GM12878 (cell line): ENCODE data around the gene EPHB2.

Experiments
- CTCF ChIP-seq, 3 experiments: IDR thresholded peaks in 2 of 3; conservative IDR thresholded peaks in 1 of 3; 2 replicates each; pipeline ENCODE4 v1.5.1; 2011; ENCODE audit warnings: low read depth in 3 of 3, low read length in 3 of 3, mild to moderate bottlenecking in 3 of 3, control low read depth in 2 of 3, moderate library complexity in 2 of 3, inconsistent platforms in 1 of 3, mixed read lengths in 1 of 3; ENCODE audit not compliant: control insufficient read depth in 2 of 3, insufficient read depth in 1 of 3; ENCODE audit errors: extremely low read depth in 1 of 3
- EP300 ChIP-seq, 2 experiments: fragments of 150-350 bp in 1 of 2; IDR thresholded peaks; 2 replicates each; pipeline ENCODE4 v1.6.1; 2011 to 2012; ENCODE audit warnings: low read depth in 2 of 2, low read length in 2 of 2, borderline replicate concordance in 1 of 2, improper control_type of control experiment in 1 of 2, inconsistent platforms in 1 of 2; ENCODE audit not compliant: control insufficient read depth in 1 of 2
- ZNF274 ChIP-seq: IDR thresholded peaks from one replicate; pipeline ENCODE4 v1.8.0; 2011; ENCODE audit not compliant: insufficient read length, insufficient read depth

DNA sequence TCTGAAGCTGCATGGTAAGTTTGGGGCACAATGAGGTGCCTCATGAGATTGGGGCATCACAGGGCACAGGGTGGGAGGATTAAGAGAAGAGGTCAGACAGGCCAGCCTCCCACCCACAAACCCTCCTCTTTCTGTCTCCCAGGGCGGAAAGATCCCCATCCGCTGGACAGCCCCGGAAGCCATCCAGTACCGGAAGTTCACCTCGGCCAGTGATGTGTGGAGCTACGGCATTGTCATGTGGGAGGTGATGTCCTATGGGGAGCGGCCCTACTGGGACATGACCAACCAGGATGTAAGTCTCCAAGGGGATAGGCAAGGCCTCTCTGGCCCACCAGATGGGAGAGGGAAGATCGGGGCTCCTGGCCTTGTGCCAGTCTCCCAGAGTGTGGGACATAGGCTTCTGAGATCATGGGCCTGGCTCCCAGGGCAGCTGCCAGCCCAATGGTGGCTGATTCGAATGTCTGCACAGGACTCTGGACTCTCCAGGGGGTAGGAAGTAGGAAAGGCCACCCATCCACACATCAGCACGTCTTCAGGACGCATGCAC, 198.3 kb downstream of the EPHB2 start:
- no peak for TF ChIP-seq ZNF274
- no peak for TF ChIP-seq CTCF (IDR thresholded peaks at IDR 0.05 in 2 of 3, conservative IDR thresholded peaks at IDR 0.05 in 1 of 3; ENCODE audit: control insufficient read depth in 2 of 3, extremely low read depth in 1 of 3, insufficient read depth in 1 of 3, low read depth in 3 of 3, low read length in 3 of 3)
- TF ChIP-seq EP300 (IDR thresholded peaks at IDR 0.05; ENCODE audit: borderline replicate concordance in 1 of 2, control insufficient read depth in 1 of 2, low read depth in 2 of 2, low read length in 2 of 2) = no peak
